ENCODE results near the gene ANKRD34A. TPM values are rescaled to one million over a fixed set of nuclear protein-coding genes. Genes with fewer than 3 reads are reported as not detected.

ANKRD34A gene
- total and polyA plus RNA-seq, 2 experiments from 2014 or later = 0.16 to 0.35 TPM

DNA sequence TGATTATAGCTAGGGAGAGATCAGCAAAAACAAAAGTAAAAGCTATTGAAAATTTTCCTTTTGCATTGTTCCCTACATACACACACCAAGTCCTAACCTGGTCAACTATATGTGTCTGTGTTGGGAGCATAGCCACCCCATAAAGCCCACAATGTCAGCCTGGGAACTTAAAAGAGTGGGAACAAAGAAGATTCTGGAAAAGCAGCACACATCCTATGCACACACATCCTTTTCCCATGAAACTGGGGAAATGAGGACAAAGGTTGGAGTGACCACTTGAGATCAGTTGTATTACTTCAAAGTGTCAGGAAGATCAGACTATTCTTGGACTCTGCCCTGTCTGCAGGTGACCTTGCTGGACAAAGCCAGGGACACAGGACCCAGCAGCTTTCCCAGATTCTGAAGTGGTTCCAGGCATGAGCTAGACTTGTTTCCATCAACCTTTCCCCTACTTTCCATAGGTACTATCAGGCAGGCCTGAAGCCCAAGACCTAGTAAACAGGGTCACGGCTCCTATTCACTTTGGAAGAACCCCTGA lies 16.2 kb upstream of the ANKRD34A start (continued):
- TF ChIP-seq ZNF462 (CRISPR knock-in tag; IDR thresholded peaks at IDR 0.05) (no peak), ZNF331 (CRISPR knock-in tag; IDR thresholded peaks at IDR 0.05; ENCODE audit: low read depth) (no peak), ZNF114 (CRISPR knock-in tag; IDR thresholded peaks at IDR 0.05) (no peak), EZH2phosphoT487 (IDR thresholded peaks at IDR 0.05; ENCODE audit: unreplicated experiment) (no peak), EZH2 (IDR thresholded peaks at IDR 0.05; ENCODE audit: low read depth, unreplicated experiment) (no peak)
- TF ChIP-seq, protein P1, sequence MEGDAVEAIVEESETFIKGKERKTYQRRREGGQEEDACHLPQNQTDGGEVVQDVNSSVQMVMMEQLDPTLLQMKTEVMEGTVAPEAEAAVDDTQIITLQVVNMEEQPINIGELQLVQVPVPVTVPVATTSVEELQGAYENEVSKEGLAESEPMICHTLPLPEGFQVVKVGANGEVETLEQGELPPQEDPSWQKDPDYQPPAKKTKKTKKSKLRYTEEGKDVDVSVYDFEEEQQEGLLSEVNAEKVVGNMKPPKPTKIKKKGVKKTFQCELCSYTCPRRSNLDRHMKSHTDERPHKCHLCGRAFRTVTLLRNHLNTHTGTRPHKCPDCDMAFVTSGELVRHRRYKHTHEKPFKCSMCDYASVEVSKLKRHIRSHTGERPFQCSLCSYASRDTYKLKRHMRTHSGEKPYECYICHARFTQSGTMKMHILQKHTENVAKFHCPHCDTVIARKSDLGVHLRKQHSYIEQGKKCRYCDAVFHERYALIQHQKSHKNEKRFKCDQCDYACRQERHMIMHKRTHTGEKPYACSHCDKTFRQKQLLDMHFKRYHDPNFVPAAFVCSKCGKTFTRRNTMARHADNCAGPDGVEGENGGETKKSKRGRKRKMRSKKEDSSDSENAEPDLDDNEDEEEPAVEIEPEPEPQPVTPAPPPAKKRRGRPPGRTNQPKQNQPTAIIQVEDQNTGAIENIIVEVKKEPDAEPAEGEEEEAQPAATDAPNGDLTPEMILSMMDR (conservative IDR thresholded peaks at IDR 0.05; ENCODE audit: low read depth in 2 of 2) = no peak
